Lower leg skin (tissue), 4 donors: ENCODE data around the gene TMEM134. TPM values are rescaled to one million over a fixed set of nuclear protein-coding genes. Genes with fewer than 3 reads are reported as not detected.

Source experiments
- DNase-seq, 2 donors: peaks; one replicate each; pipeline ENCODE4 v3.0.0-alpha.2; 2019; ENCODE audit warnings: low spot score in 2 of 2
- H3K4me3 ChIP-seq: fragments of 200-600 bp; sonication (generic); 2 replicates; pipeline ENCODE4 v1.5.1; 2017; ENCODE audit warnings: mild to moderate bottlenecking, low read depth; ENCODE audit not compliant: poor library complexity, severe bottlenecking
- CTCF ChIP-seq, 3 donors: fragments of 450-650 bp; IDR thresholded peaks; one replicate each; pipeline ENCODE4 v1.5.1; 2016; ENCODE audit warnings: antibody characterized with exemption in 3 of 3, mild to moderate bottlenecking in 3 of 3, moderate library complexity in 2 of 3
- POLR2A ChIP-seq, 2 donors: fragments of 450-650 bp; IDR thresholded peaks; one replicate each; pipeline ENCODE4 v1.6.1; 2016 to 2017; ENCODE audit warnings: antibody characterized with exemption in 2 of 2, mild to moderate bottlenecking in 1 of 2, moderate library complexity in 1 of 2
- WGBS, 2 donors: methylation state at CpG; one replicate each; pipeline ENCODE4 v1.1.5; 2018; 5-methylcytosine and 5-hydroxymethylcytosine counted together
- intact Hi-C: fragments of 100-400 bp; cut with DNase I; formaldehyde crosslinking; loops from one replicate; pipeline ENCODE4 v1.15.0; 2023; ENCODE audit warnings: low total_unique reads
- microRNA-seq, 2 donors: library from miRNA; unstranded; fragments of <30 nt; microRNA quantifications; one replicate each; pipeline ENCODE4, GENCODE V29; 2016; ENCODE audit warnings: borderline replicate concordance in 2 of 2, borderline number of aligned reads in 1 of 2
- total RNA-seq, 4 donors: library from RNA; depleted of rRNA; stranded (reverse); fragments of >200 nt; gene quantifications; one replicate each; pipeline ENCODE4 v1.1.0, GENCODE V29; 2016

The TMEM134 gene
- total RNA-seq, 4 donors from 2014 or later: 202 to 374 (median 252) TPM

- DNase-seq: no peak
- intact Hi-C loops: no loop called here
- no peak for TF ChIP-seq CTCF (IDR thresholded peaks at IDR 0.05)
- no peak for TF ChIP-seq POLR2A (IDR thresholded peaks at IDR 0.05)
- no peak overlapping the region for H3K4me3 ChIP-seq
- WGBS, 2 donors: 81 to 82% methylated on average over 2 of the region's 2 CpGs
Measured at GRCh38 chr11:67413266-67413849, 55.7 kb downstream of the TMEM134 start.

GRCh38 chr11:67412495-67413179 is 56.4 kb downstream of the TMEM134 start:
- DNase-seq: no peak
- no peak overlapping the region for H3K4me3 ChIP-seq
- intact Hi-C loops: no loop called here
- WGBS, 2 donors: 67 to 72% methylated on average over 9 of the region's 9 CpGs
- TF ChIP-seq CTCF (IDR thresholded peaks at IDR 0.05): no peak
- no peak for TF ChIP-seq POLR2A (IDR thresholded peaks at IDR 0.05)

- no peak overlapping the region for H3K4me3 ChIP-seq
- intact Hi-C loops: no loop called here
- DNase-seq: no peak
- 55 to 66% methylated on average over 7 of the region's 7 CpGs for WGBS, 2 donors
- no peak for TF ChIP-seq CTCF (IDR thresholded peaks at IDR 0.05)
- TF ChIP-seq POLR2A (IDR thresholded peaks at IDR 0.05): no peak
Measured at GRCh38 chr11:67411785-67412152, 57.3 kb downstream of the TMEM134 start.

Small RNA genes lying within 50 kb of the gene (microRNA-seq; reads per million reads assigned to microRNA genes)
- 0 reads per million in 2 donors for gene MIR6752

Other genes starting within 250 kb of the TMEM134 start
- 100 to 1,000 TPM in 3 of 4 donors, 10 to 100 TPM in 1; 81.1 to 127 (median 114) TPM for gene GRK2, start 202.8 kb downstream of the TMEM134 start, total RNA-seq
- gene ANKRD13D, start 179.9 kb downstream of the TMEM134 start, total RNA-seq: 10 to 100 TPM; 60.5 to 84.7 (median 72.8) TPM
- gene SSH3, start 165.7 kb downstream of the TMEM134 start, total RNA-seq: 10 to 100 TPM; 58.6 to 71.0 (median 62.0) TPM
- gene POLD4, start 115.7 kb downstream of the TMEM134 start, total RNA-seq: 100 to 1,000 TPM in 1 of 4 donors, 10 to 100 TPM in 3; 82.3 to 126 (median 86.4) TPM
- 1 to 10 TPM; 2.2 to 3.3 (median 2.5) TPM for gene CLCF1, start 95.7 kb downstream of the TMEM134 start, total RNA-seq
- gene RAD9A, start 77.3 kb downstream of the TMEM134 start, total RNA-seq: 10 to 100 TPM; 24.9 to 28.5 (median 27.2) TPM
- gene PPP1CA, start 67.4 kb downstream of the TMEM134 start, total RNA-seq: 100 to 1,000 TPM; 101 to 160 (median 143) TPM
- 1 to 10 TPM in 2 of 4 donors, under 1 TPM in 2; 0.71 to 1.3 (median 0.97) TPM for gene TBC1D10C, start 65.2 kb downstream of the TMEM134 start, total RNA-seq
- 1 to 10 TPM in 2 of 4 donors, under 1 TPM in 2; 0.30 to 1.5 (median 1.0) TPM for gene CARNS1, start 53.6 kb downstream of the TMEM134 start, total RNA-seq
- gene RPS6KB2, start 40.8 kb downstream of the TMEM134 start, total RNA-seq: 100 to 1,000 TPM; 154 to 264 (median 203) TPM
- 1 to 10 TPM; 1.6 to 2.9 (median 2.1) TPM for gene PTPRCAP, start 31.6 kb downstream of the TMEM134 start, total RNA-seq
- 10 to 100 TPM; 40.1 to 79.5 (median 66.9) TPM for gene CORO1B, start 25.8 kb downstream of the TMEM134 start, total RNA-seq
- gene GPR152, start 16.5 kb downstream of the TMEM134 start, total RNA-seq: not detected
- gene CABP4, start 13.9 kb downstream of the TMEM134 start, total RNA-seq: under 1 TPM in 2 of 4 donors, not detected in 2; 0.11 to 0.25 TPM
- 10 to 100 TPM; 38.7 to 52.5 (median 47.7) TPM for gene AIP, start 13.8 kb upstream of the TMEM134 start, total RNA-seq
- 10 to 100 TPM in 3 of 4 donors, 1 to 10 TPM in 1; 7.3 to 19.9 (median 12.6) TPM for gene PITPNM1, start 36.1 kb upstream of the TMEM134 start, total RNA-seq
- 10 to 100 TPM; 16.3 to 40.4 (median 27.8) TPM for gene CDK2AP2, start 38.9 kb upstream of the TMEM134 start, total RNA-seq
- gene CABP2, start 54.2 kb upstream of the TMEM134 start, total RNA-seq: not detected
- gene GSTP1, start 114.6 kb upstream of the TMEM134 start, total RNA-seq: 1,000 to 10,000 TPM; 1,126 to 2,386 (median 2,019) TPM
- gene NDUFV1, start 137.7 kb upstream of the TMEM134 start, total RNA-seq: 100 to 1,000 TPM; 238 to 283 (median 269) TPM
- 10 to 100 TPM; 42.1 to 89.4 (median 55.1) TPM for gene NUDT8, start 160.7 kb upstream of the TMEM134 start, total RNA-seq
- not detected for gene TBX10, start 170.5 kb upstream of the TMEM134 start, total RNA-seq
- 1 to 10 TPM in 1 of 4 donors, under 1 TPM in 1, not detected in 2; 0.34 to 1.3 TPM for gene ACY3, start 181.5 kb upstream of the TMEM134 start, total RNA-seq
- 100 to 1,000 TPM; 127 to 221 (median 170) TPM for gene ALDH3B2, start 205.4 kb upstream of the TMEM134 start, total RNA-seq